ENCODE measurements around the gene OGA.

GRCh38 chr10:101827919-101828600, 9.8 kb upstream of the OGA start:
- TF ChIP-seq CTCF (IDR thresholded peaks at IDR 0.05) (no peak), POLR2A (IDR thresholded peaks at IDR 0.05) (no peak)
